Activated naive CD8-positive, alpha-beta T cell treated with anti-CD3 and anti-CD28 coated beads for 36 hours (primary cell): ENCODE data around the gene RBM19. TPM values are rescaled to one million over a fixed set of nuclear protein-coding genes. Genes with fewer than 3 reads are reported as not detected.
A peak's percentile ranks its signal among the peaks of the same experiment; 100 is the strongest.
"Not testable (repeated sequence)": the region's sequence is repeated elsewhere in the genome, so short reads cannot be mapped to it uniquely, and the experiment has no call there.

Experiments used
- DNase-seq: peaks from one replicate; pipeline ENCODE4 v3.0.0; 2021
- H3K27ac Mint-ChIP-seq: one replicate; pipeline ENCODE4 v1.8.0; 2022; ENCODE audit warnings: mild to moderate bottlenecking, moderate library complexity, mixed read lengths
- H3K27me3 Mint-ChIP-seq: one replicate; pipeline ENCODE4 v1.8.0; 2022; ENCODE audit warnings: mild to moderate bottlenecking, mixed read lengths
- H3K36me3 Mint-ChIP-seq: one replicate; pipeline ENCODE4 v1.8.0; 2021; ENCODE audit warnings: mild to moderate bottlenecking, mixed read lengths
- H3K4me1 Mint-ChIP-seq: one replicate; pipeline ENCODE4 v1.8.0; 2021; ENCODE audit warnings: mixed read lengths
- H3K4me3 Mint-ChIP-seq: one replicate; pipeline ENCODE4 v1.8.0; 2022; ENCODE audit warnings: mild to moderate bottlenecking, moderate library complexity, mixed read lengths
- H3K9me3 Mint-ChIP-seq: one replicate; pipeline ENCODE4 v1.8.0; 2022; ENCODE audit warnings: mixed read lengths
- total RNA-seq, 2 experiments: library from RNA; stranded (reverse); gene quantifications; one replicate each; pipeline ENCODE4 v1.2.3, GENCODE V29; 2021

The RBM19 gene, protein sequence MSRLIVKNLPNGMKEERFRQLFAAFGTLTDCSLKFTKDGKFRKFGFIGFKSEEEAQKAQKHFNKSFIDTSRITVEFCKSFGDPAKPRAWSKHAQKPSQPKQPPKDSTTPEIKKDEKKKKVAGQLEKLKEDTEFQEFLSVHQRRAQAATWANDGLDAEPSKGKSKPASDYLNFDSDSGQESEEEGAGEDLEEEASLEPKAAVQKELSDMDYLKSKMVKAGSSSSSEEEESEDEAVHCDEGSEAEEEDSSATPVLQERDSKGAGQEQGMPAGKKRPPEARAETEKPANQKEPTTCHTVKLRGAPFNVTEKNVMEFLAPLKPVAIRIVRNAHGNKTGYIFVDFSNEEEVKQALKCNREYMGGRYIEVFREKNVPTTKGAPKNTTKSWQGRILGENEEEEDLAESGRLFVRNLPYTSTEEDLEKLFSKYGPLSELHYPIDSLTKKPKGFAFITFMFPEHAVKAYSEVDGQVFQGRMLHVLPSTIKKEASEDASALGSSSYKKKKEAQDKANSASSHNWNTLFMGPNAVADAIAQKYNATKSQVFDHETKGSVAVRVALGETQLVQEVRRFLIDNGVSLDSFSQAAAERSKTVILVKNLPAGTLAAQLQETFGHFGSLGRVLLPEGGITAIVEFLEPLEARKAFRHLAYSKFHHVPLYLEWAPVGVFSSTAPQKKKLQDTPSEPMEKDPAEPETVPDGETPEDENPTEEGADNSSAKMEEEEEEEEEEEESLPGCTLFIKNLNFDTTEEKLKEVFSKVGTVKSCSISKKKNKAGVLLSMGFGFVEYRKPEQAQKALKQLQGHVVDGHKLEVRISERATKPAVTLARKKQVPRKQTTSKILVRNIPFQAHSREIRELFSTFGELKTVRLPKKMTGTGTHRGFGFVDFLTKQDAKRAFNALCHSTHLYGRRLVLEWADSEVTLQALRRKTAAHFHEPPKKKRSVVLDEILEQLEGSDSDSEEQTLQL
- 10 to 100 TPM; 86.9 to 89.8 TPM for total RNA-seq

DNA sequence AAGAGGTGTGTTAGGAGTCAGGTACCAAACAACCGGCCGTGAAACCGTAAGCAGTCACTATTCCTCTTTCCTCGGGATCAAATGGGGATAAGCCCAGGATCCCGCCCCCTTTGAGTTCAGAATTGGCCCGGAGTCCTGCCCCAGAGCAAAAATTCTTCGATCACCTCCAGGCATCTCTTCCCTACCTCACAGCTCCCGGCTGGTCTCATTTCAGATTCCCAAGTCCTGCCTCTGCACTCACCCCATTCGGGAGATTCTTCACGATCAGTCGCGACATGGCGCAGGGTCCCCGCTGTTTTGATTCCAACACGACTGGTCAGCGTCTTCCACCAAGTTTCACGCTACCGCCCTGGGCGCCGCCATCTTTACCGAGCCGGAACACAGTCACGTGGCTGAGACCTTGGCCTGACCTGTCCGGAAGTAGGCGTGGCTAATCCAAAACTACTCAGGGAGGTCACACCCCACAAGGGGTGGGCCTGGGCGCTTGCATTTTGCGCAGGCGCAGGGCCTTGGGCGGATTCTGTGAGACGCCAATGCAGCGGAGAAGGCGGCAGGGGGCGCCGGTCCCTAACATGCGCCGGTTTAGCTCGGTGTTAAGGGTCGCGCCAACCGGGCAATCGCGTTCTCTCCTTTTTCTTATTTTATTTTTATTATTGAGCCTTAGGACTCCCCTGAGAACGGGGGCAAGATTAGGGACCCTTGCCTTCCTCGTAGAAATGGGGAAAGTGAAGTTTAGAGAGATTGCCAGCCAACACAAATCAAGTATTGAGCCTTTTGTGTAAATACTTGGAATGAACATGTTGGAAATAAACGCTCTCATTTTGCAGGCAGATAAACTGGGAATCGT is at the start of gene RBM19:
Gene RBM19, minus strand, starts transcription at position 375 of the 847 bp plus-strand sequence. Its CDS starts 98 bp downstream, at position 277.
- Mint-ChIP-seq H3K27ac (peak within 1 kb of the TSS; percentile 98), H3K36me3 (peaks cover 20% of the 10 kb centered on the region), H3K4me1 (peaks cover 47% of the 10 kb centered on the region), H3K27me3 (no peaks in the 10 kb centered on the region), H3K4me3 (peak within 1 kb of the TSS; percentile 99), H3K9me3 (no peaks in the 10 kb centered on the region)
- peak; percentile 96 for DNase-seq

DNA sequence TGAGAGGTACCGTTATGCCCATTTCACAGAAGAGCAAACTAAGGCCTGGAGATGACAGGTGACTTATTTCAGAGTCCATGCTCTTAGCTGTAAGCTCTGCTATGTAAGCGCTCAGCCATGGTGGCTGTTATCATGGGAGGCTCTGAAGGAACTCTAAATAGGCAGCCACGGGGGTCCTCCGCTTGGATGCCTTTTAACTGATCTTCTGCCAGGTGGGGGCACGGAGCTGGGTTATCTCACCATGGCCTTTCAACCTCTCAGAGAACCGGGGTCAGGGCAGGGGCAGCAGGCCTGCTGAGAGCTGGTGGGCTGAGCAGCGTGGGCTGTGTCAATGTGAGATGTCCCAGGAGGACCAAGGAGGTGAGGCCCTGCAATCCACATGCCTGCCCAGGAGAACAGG is 49.7 kb upstream of the RBM19 start:
- no peak for DNase-seq
- Mint-ChIP-seq H3K27me3 (peaks cover 22% of the 10 kb centered on the region), H3K9me3 (peaks cover 2% of the 10 kb centered on the region), H3K4me1 (no peaks in the 10 kb centered on the region), H3K4me3 (no peak overlapping the region), H3K36me3 (no peaks in the 10 kb centered on the region), H3K27ac (no peak overlapping the region)

DNA sequence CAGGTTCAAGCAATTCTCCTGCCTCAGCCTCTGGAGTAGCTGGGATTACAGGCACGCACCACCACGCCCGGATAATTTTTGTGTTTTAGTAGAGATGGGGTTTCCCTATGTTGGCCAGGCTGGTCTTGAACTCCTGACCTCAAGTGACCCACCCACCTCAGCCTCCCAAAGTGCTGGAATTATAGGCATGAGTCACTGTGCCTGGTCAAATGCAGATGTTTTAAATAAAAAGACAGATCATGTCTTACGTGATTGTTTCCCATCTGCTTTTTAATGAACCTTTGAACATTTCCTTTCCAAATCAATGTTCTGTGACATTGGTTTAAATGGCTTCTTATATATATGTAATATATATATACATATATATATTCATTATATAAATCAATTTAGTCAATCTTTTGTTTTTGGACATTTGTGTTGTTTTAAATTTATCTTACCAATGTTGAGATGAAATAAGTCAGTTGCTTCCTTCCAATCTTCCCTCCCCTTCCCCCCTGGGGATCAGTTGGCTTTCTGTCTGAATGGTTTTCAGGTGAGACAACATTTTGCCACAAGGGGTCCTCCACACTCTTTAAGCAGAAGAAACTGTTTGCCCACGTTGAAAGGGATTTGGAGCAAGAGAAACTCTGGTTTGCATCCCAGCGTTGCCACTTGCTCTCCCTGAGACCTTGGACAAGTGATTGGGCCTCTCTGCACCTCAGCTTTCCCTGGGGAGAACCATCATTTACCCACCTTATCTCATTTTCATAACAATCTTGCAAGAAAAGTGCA is 47.6 kb upstream of the RBM19 start:
- DNase-seq: no peak
- H3K27me3 Mint-ChIP-seq: peaks cover 14% of the 10 kb centered on the region
- no peaks in the 10 kb centered on the region for H3K36me3 Mint-ChIP-seq
- peaks cover 2% of the 10 kb centered on the region for H3K9me3 Mint-ChIP-seq
- H3K27ac Mint-ChIP-seq: no peak overlapping the region
- H3K4me3 Mint-ChIP-seq: no peak overlapping the region
- no peaks in the 10 kb centered on the region for H3K4me1 Mint-ChIP-seq

DNA sequence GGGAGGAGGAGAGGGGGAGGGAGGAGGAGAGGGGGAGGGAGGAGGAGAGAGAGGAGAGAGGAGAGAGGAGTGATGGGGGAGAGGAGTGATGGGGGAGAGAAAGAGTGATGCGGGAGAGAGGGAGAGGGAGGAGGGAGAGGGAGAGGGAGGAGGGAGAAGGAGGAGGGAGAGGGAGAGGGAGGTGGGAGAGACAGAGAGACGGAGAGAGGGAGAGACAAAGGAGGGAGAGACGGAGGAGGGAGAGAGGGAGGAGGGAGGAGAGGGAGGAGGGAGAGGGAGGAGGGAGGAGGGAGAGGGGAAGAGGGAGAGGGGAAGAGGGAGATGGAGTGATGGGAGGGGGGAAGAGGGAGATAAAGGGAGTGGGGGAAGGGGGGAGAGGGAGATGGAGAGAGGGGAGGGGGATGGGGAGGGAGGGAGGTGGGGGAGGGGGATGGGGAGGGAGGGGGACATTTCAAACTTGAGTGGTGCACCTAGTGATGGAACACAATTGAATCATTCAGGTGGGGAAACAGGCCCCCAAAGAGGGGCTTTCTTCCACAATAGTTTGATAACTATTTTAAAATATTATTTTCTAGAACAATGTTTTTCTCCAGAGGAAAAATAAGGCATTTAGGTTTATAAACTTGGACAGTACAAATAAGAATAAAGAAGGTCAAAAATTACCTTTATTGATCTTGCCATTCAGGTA is 46.8 kb upstream of the RBM19 start:
- no peak overlapping the region for H3K4me3 Mint-ChIP-seq
- peaks cover 2% of the 10 kb centered on the region for H3K9me3 Mint-ChIP-seq
- H3K4me1 Mint-ChIP-seq: no peaks in the 10 kb centered on the region
- DNase-seq: no peak
- H3K27ac Mint-ChIP-seq: no peak overlapping the region
- H3K36me3 Mint-ChIP-seq: no peaks in the 10 kb centered on the region
- peaks cover 19% of the 10 kb centered on the region for H3K27me3 Mint-ChIP-seq

DNA sequence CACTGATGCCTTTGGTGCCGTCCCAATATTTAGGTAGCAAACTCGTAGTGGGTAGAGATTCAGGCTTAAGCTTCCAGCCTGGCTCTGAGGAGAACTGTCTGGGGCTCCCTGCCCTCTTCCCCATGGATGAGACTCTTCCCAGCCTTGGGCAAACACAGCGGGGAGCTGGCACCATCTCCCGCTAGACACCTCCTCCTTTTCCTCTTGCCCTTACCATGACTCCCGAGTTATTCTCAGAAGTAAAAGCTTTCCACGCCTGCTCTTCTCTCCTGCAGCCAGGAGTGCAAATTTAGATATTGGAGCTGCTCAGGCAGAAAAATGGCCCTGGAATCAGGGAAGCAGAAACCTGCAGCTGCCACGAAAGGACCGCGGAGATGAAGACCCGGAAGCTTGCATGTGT is 45.6 kb upstream of the RBM19 start:
- no peak overlapping the region for H3K4me3 Mint-ChIP-seq
- peaks cover 19% of the 10 kb centered on the region for H3K27me3 Mint-ChIP-seq
- H3K36me3 Mint-ChIP-seq: no peaks in the 10 kb centered on the region
- H3K27ac Mint-ChIP-seq: no peak overlapping the region
- H3K9me3 Mint-ChIP-seq: peaks cover 2% of the 10 kb centered on the region
- no peaks in the 10 kb centered on the region for H3K4me1 Mint-ChIP-seq
- DNase-seq: no peak

DNA sequence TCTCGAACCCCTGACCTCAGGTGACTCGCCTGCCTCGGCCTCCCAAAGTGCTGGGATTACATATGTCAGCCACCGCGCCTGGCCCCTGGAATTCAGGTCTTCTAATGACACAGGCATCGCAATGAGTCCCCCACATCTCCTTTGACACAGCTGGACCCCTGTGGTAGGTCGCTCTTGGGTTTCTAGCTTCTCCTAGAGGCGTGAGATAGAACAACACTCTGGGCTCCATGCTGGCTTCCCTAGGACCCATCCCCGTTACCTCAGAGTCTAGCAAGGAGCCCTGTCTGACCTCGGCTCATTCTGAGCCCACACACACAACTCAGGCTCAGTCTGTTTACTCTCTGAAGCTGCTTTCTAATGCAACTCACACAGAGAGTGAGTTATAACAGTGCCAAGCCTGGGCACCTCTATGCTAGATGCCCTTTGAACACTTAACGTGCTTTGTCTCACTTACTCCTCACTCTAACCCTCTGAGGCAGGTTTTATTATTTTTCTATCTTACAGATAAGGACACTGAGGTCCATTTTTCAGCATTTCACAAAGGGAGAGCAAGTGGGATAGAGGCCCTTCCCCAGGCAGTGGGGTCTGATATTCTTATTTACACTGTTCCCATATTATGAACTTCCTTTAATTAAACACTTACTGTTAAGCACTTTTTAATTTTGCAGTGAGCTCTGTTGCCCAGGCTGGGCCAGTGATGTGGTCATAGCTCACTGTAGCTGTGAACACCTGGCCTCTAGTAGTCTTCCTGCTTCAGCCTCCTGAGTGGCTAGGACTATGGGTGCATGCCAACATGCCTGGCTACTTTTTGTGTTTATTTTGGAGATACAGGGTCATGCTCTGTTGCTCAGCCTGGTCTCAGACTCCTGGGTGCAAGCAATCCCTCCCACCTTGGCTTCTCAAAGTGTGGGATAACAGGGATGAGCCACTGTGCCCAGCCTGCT is 40.6 kb upstream of the RBM19 start:
- H3K27ac Mint-ChIP-seq: no peak overlapping the region
- no peaks in the 10 kb centered on the region for H3K9me3 Mint-ChIP-seq
- no peaks in the 10 kb centered on the region for H3K4me1 Mint-ChIP-seq
- H3K4me3 Mint-ChIP-seq: no peak overlapping the region
- no peaks in the 10 kb centered on the region for H3K36me3 Mint-ChIP-seq
- peaks cover 20% of the 10 kb centered on the region for H3K27me3 Mint-ChIP-seq
- no peak for DNase-seq

DNA sequence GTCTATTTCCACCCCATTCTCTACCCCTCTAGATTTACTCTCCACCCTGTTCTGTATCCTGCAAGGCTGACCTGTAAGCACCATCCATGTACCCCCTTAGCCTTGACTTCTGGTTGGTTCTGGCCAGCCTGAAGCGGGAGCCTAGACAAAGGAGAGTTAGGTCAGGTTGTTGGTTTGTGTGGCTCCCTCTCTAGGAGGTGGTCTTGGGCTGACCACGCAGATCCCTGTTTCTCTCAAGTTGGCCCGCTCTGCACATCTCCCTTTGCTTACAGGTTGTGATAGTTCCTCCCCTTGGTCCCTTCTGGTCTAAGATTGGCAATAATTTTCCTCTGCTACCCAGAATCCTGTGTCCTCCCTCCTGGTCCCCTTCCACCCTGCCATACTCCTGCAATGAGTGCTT is 38.3 kb upstream of the RBM19 start:
- Mint-ChIP-seq H3K27me3 (peaks cover 12% of the 10 kb centered on the region), H3K4me3 (no peak overlapping the region), H3K9me3 (no peaks in the 10 kb centered on the region), H3K36me3 (no peaks in the 10 kb centered on the region), H3K27ac (no peak overlapping the region), H3K4me1 (no peaks in the 10 kb centered on the region)
- DNase-seq: no peak

DNA sequence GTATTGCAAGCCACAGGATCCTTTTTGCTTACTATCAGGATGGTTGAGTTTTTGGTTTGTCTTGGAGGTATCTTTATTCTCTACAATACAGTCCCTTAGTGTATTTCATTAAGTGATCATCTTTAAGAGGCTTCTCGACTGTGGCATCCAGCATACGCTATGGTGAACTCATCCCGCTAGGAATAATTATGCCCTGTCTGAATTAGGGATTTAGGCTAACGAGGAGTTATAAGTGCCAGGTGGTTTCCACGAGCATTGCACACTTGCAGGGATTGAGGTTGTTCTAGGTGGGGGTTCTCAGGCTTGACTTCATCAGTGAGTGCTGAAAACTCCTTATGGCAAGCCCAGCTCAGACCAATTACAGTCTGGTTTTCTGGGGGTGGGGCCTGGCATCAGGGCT is 37.2 kb upstream of the RBM19 start:
- Mint-ChIP-seq H3K4me1 (no peaks in the 10 kb centered on the region), H3K27me3 (peaks cover 9% of the 10 kb centered on the region), H3K4me3 (no peak overlapping the region), H3K36me3 (no peaks in the 10 kb centered on the region), H3K27ac (no peak overlapping the region), H3K9me3 (no peaks in the 10 kb centered on the region)
- no peak for DNase-seq

DNA sequence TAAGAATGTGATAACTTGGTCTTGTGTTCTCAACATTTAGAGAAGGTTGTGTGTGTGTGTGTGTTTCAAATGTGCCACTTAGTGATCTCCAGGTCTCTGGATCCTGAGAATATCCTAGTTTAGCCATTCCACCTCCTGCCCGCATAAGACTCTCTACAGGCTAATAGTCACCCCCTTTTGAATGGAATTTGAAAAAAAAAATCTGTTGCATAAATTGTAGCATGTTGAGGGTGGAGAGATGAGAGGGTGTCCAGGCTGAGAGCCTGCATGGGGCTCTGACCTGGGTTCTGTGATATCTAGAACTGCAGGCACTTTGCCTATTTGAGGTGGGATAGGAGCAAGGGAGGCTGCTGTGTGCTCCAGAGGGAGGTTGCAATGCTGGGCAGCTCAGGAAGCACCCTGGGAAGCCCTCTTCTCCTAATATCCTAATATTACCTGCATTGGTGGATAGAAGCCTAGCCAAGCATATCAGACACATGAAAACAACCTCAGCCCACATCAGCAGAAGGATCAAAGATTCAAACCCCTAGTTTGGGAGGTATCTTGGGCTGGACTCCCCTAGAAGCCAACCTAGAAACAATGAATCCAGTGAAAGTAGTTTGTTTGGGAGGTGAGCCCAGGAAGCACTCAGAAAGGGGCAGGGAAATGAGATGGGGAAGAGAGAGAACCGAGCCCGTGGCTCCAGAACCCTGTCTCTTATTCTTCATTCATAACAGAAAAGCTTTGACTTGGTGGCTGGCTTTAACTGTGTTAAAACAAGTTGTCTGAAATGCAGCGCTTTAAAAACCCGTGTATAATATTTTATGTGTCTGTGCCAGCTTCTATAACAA is 35.6 kb upstream of the RBM19 start:
- peaks cover 11% of the 10 kb centered on the region for H3K27me3 Mint-ChIP-seq
- no peaks in the 10 kb centered on the region for H3K4me1 Mint-ChIP-seq
- H3K36me3 Mint-ChIP-seq: no peaks in the 10 kb centered on the region
- H3K4me3 Mint-ChIP-seq: no peak overlapping the region
- no peak overlapping the region for H3K27ac Mint-ChIP-seq
- no peak for DNase-seq
- H3K9me3 Mint-ChIP-seq: no peaks in the 10 kb centered on the region

DNA sequence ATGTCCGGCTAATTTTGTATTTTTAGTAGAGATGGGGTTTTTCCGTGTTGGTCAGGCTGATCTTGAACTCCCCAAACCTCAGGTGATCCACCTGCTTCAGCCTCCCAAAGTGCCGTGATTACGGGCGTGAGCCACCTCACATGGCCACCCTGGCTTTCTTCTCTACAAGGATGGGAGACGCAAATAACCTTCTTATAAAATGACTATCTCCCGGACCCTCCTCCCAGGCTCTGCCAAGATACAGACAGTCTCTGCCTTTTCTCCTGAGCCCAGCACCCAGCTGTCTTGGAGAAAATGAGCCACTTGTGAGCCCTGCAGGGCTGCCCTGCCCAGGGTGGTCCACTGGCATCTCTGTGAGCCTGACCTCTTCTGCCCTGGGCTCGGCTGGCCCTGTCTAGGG is 34.7 kb upstream of the RBM19 start:
- Mint-ChIP-seq H3K27ac (no peak overlapping the region), H3K27me3 (peaks cover 14% of the 10 kb centered on the region), H3K4me1 (no peaks in the 10 kb centered on the region), H3K4me3 (no peak overlapping the region), H3K36me3 (no peaks in the 10 kb centered on the region), H3K9me3 (no peaks in the 10 kb centered on the region)
- no peak for DNase-seq

DNA sequence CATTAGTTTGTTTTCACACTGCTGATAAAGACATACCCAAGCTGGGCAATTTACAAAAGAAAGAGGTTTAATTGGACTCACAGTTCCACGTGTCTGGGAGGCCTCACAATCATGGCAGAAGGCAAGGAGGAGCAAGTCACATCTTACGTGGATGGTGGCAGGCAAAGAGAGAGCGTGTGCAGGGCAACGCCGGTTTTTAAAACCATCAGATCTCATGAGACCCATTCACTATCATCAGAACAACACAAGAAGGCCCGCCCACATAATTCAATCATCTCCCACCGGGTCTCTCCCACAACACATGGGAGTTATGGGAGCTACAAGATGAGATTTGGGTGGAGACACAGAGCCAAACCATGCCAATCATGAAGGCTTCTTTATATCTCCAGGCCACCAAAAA is 34.1 kb upstream of the RBM19 start:
- peaks cover 18% of the 10 kb centered on the region for H3K27me3 Mint-ChIP-seq
- DNase-seq, H3K9me3 Mint-ChIP-seq, H3K36me3 Mint-ChIP-seq, H3K4me1 Mint-ChIP-seq, H3K4me3 Mint-ChIP-seq, H3K27ac Mint-ChIP-seq: not testable (repeated sequence)

DNA sequence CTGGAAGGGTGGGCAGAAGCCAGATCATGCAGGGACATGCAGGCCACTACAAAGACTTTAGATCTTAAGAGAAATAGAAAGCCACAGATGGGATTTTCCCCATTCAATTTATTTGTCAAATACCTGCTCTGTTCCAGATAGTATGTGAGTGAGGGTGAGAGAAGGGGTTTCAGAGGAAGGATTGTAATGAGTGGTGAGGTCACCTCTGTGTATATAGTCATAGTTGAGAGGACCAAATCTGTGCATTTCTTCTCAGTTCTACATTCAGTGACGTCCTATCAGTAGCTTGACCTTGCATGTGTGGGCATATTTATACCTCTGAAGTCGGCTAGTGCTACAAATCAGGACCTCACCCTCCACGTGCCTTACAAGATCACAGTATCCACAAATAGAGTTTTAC is 31.2 kb upstream of the RBM19 start:
- H3K4me1 Mint-ChIP-seq: no peaks in the 10 kb centered on the region
- H3K27ac Mint-ChIP-seq: no peak overlapping the region
- no peaks in the 10 kb centered on the region for H3K36me3 Mint-ChIP-seq
- H3K9me3 Mint-ChIP-seq: no peaks in the 10 kb centered on the region
- no peak for DNase-seq
- H3K27me3 Mint-ChIP-seq: peaks cover 36% of the 10 kb centered on the region
- H3K4me3 Mint-ChIP-seq: no peak overlapping the region
